ENCODE measurements around the gene C19orf73. TPM values are rescaled to one million over a fixed set of nuclear protein-coding genes. Genes with fewer than 3 reads are reported as not detected.

The C19orf73 gene
- total and polyA plus RNA-seq, 9 of the 15 experiments (the other 6 are each of a cell fraction or from before 2014, with no cell fraction given) = 0.08 to 7.4 (median 1.4) TPM

DNA sequence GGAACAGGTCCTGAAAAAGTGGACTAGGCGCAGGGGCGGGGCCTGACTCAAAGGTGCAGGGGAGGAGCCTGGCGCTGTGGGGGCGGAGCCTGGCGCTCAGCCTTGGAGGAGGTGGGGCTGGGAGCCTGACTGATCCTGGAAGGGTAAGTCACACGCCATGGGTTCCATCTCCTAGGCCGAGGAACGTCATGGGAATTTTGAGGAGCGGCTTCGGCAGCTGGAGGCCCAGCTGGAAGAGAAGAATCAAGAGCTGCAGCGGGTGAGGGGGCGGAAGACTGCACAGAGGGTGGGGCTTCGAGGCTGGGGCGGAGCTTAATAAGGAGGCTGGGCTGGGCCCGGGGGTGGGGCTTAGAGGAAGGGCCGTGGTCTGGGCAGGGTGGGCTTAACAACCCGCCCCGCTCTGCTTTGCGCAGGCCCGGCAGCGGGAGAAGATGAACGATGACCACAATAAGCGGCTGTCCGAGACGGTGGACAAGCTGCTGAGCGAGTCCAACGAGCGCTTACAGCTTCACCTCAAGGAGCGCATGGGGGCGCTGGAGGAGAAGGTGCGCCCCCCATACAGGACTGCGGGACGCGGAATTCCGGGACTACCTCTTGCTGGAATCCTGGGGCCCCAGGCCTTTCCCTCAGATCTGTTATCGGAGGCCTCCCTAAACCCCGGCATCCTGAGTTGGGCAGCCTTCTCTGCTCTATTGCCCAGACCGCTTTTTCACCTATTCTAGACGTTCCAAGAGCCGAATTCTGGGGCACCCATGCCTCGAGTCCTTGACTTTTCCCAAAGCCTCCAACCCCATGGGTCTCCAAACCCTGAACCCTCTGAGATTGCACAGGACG is 14.9 kb upstream of the C19orf73 start (continued):
- TF ChIP-seq, protein P1, sequence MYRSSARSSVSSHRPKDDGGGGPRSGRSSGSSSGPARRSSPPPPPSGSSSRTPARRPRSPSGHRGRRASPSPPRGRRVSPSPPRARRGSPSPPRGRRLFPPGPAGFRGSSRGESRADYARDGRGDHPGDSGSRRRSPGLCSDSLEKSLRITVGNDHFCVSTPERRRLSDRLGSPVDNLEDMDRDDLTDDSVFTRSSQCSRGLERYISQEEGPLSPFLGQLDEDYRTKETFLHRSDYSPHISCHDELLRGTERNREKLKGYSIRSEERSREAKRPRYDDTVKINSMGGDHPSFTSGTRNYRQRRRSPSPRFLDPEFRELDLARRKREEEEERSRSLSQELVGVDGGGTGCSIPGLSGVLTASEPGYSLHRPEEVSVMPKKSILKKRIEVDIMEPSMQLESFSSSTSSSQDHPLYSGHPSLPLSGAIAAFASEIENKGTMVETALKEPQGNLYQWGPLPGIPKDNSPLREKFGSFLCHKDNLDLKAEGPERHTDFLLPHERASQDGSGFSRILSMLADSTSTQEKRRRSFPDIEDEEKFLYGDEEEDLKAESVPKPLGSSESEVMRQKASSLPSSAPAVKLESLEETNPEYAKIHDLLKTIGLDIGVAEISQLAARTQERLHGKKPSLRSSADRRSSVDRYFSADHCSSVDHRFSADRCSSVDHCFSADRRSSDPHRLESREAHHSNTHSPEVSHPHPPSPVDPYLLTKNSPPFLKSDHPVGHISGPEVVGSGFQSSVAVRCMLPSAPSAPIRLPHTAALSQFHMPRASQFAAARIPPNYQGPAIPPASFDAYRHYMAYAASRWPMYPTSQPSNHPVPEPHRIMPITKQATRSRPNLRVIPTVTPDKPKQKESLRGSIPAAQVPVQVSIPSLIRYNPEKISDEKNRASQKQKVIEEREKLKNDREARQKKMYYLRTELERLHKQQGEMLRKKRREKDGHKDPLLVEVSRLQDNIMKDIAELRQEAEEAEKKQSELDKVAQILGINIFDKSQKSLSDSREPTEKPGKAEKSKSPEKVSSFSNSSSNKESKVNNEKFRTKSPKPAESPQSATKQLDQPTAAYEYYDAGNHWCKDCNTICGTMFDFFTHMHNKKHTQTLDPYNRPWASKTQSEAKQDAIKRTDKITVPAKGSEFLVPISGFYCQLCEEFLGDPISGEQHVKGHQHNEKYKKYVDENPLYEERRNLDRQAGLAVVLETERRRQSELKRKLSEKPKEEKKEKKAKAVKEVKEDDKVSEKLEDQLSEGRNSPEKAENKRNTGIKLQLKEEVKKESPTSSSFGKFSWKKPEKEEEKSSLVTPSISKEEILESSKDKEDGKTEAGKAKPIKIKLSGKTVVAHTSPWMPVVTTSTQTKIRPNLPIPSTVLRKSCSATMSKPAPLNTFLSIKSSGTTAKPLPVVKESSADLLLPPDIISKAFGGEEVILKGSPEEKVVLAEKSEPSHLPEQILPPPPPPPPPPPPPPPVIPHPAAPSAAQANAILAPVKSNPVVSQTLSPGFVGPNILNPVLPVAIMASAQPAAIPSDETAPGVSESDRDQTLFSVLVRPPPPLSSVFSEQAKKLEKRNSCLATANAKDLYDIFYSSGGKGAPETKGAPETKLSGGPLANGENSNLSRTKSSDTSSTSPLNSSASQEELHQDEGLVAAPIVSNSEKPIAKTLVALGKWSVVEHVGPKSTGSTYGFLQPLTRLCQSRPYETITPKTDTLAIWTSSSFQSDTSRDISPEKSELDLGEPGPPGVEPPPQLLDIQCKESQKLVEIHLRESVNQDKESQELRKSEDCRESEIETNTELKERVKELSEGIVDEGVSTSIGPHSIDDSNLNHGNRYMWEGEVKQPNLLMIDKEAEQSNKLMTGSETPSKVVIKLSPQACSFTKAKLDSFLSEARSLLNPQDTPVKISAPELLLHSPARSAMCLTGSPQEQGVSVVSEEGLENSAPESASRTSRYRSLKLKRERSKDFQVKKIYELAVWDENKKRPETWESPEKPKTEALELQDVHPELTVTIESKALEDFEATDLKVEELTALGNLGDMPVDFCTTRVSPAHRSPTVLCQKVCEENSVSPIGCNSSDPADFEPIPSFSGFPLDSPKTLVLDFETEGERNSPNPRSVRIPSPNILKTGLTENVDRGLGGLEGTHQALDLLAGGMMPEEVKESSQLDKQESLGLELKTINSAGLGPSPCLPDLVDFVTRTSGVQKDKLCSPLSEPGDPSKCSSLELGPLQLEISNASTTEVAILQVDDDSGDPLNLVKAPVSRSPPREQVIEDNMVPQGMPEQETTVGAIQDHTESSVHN (IDR thresholded peaks at IDR 0.05; ENCODE audit: borderline replicate concordance in 1 of 2, low read depth in 1 of 2) = no peak
- no peak for TF ChIP-seq ZNF75A (CRISPR knock-in tag; IDR thresholded peaks at IDR 0.05)
- TF ChIP-seq, protein P2, sequence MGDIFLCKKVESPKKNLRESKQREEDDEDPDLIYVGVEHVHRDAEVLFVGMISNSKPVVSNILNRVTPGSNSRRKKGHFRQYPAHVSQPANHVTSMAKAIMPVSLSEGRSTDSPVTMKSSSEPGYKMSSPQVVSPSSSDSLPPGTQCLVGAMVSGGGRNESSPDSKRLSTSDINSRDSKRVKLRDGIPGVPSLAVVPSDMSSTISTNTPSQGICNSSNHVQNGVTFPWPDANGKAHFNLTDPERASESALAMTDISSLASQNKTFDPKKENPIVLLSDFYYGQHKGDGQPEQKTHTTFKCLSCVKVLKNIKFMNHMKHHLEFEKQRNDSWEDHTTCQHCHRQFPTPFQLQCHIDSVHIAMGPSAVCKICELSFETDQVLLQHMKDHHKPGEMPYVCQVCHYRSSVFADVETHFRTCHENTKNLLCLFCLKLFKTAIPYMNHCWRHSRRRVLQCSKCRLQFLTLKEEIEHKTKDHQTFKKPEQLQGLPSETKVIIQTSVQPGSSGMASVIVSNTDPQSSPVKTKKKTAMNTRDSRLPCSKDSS (IDR thresholded peaks at IDR 0.05; ENCODE audit: low read depth, partially characterized antibody) = no peak
- TF ChIP-seq NCOR1 (IDR thresholded peaks at IDR 0.05) = no peak
- no peak for TF ChIP-seq FOXJ2 (tag; IDR thresholded peaks at IDR 0.05)
- no peak for TF ChIP-seq TOE1 (IDR thresholded peaks at IDR 0.05; ENCODE audit: borderline replicate concordance)
- no peak for TF ChIP-seq TOE1 (CRISPR knock-in tag; IDR thresholded peaks at IDR 0.05; ENCODE audit: borderline replicate concordance, low read depth)

Data from K562 (cell line).